ENCODE data around the gene UBXN11.

DNA sequence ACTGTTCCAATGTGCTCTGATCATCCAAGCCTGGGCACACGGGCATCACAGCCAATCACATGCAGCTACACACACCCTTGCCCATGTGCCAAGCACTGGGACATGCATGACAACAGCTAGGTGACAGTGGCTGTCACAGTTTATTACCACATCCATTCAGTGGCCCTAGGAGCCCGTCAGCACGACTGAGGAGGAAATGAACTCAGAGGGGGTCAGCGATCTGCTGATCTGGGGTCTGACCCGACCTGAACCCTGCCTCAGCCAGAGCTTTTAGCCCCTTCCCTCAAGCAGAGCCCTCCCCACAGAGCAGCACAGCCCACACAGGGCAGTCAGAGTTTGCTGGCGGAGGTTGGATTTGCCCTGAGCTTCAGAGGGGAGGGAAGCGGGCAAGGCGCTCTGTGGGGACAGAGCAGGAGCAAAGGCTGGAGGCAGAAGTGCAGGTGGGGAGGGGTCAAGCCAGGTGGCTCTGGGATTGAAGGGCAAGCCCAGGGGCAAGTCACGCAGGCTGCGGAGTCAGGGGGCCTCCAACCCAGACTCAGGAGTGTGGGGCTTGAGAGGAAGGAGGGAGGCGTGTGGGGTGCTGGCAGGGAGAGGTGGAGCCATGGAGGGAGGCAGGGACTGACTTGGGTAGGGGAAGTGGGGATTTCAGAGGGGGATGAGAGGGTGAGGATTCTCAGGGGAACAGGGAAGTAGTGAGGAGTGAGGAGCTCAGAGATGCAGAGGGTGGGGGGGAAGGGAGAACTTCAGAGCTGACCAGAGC is 16.1 kb downstream of the UBXN11 start:
- TF ChIP-seq FOXM1 (IDR thresholded peaks at IDR 0.05; ENCODE audit: low read depth) (no peak), SMC3 (IDR thresholded peaks at IDR 0.05; ENCODE audit: low read depth, low read length) (no peak), CTCF (IDR thresholded peaks at IDR 0.05) (no peak), MXI1 (IDR thresholded peaks at IDR 0.05; ENCODE audit: low read depth, low read length) (no peak), POLR2AphosphoS5 (IDR thresholded peaks at IDR 0.05; ENCODE audit: low read depth, low read length) (no peak), FOSL2 (IDR thresholded peaks at IDR 0.05; ENCODE audit: borderline replicate concordance, low read depth) (no peak), TCF12 (IDR thresholded peaks at IDR 0.05) (no peak), TAF1 (IDR thresholded peaks at IDR 0.05; ENCODE audit: borderline replicate concordance, low read depth, low read length) (no peak), REST (IDR thresholded peaks at IDR 0.05; ENCODE audit: low read depth, low read length) (no peak)
- TF ChIP-seq, protein P1, sequence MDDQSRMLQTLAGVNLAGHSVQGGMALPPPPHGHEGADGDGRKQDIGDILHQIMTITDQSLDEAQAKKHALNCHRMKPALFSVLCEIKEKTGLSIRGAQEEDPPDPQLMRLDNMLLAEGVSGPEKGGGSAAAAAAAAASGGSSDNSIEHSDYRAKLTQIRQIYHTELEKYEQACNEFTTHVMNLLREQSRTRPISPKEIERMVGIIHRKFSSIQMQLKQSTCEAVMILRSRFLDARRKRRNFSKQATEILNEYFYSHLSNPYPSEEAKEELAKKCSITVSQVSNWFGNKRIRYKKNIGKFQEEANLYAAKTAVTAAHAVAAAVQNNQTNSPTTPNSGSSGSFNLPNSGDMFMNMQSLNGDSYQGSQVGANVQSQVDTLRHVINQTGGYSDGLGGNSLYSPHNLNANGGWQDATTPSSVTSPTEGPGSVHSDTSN (IDR thresholded peaks at IDR 0.05): no peak
- TF ChIP-seq, protein P2, sequence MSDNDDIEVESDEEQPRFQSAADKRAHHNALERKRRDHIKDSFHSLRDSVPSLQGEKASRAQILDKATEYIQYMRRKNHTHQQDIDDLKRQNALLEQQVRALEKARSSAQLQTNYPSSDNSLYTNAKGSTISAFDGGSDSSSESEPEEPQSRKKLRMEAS (IDR thresholded peaks at IDR 0.05; ENCODE audit: low read depth): no peak
